ENCODE data around the gene KCNJ1. TPM values are rescaled to one million over a fixed set of nuclear protein-coding genes. Genes with fewer than 3 reads are reported as not detected.

The KCNJ1 gene
- total and polyA plus RNA-seq, 2 of the 8 experiments (the other 6 are each of a cell fraction or from before 2014, with no cell fraction given) = 0.17 to 0.23 TPM

- Histone ChIP-seq H4K20me1 (replicated peaks in 1 of 2; ENCODE audit: control insufficient read depth in 1 of 2, insufficient read depth in 2 of 2, low read length in 2 of 2) (no peaks in the 10 kb centered on the region), H3K23me2 (ENCODE audit: low read depth, low read length) (peaks cover 6% of the 10 kb centered on the region; the same call in 1 of the 2 replicates), H3K27me3 (replicated peaks in 1 of 4; ENCODE audit: control insufficient read depth in 3 of 4, extremely low read depth in 1 of 4, insufficient read depth in 3 of 4, low read length in 3 of 4) (peaks cover 0 to 9% (median 7%) of the 10 kb centered on the region in 4 experiments; a peak in 4 of 7 replicates), H3K18ac (ENCODE audit: extremely low read depth, low read length) (no peak overlapping the region), H3K23ac (ENCODE audit: insufficient read length) (no peak overlapping the region), H3K9me3 (ENCODE audit: insufficient read depth in 2 of 2, low read depth in 1 of 2, low read length in 1 of 2) (no peaks in the 10 kb centered on the region), H3K27ac (ENCODE audit: low read depth, low read length) (no peak overlapping the region), H4K8ac (ENCODE audit: extremely low read depth, insufficient read depth, low read length) (no peak overlapping the region), H4K91ac (replicated peaks; ENCODE audit: insufficient read length, low read length) (no peak overlapping the region), H3K79me1 (ENCODE audit: low read depth, low read length) (no peaks in the 10 kb centered on the region), H2BK120ac (replicated peaks; ENCODE audit: low read depth, low read length) (no peak overlapping the region), H3K14ac (ENCODE audit: insufficient read length) (no peak overlapping the region), H2BK20ac (ENCODE audit: low read length) (no peak overlapping the region), H3K79me2 (ENCODE audit: control insufficient read depth in 1 of 2, insufficient read depth in 2 of 2, low read length in 2 of 2) (no peaks in the 10 kb centered on the region), H2BK12ac (ENCODE audit: low read depth, low read length) (no peak overlapping the region), H2AK5ac (ENCODE audit: low read depth, low read length) (no peak overlapping the region), H3K36me3 (ENCODE audit: control insufficient read depth in 2 of 4, insufficient read depth in 4 of 4, low read length in 3 of 4) (no peaks in the 10 kb centered on the region), H2BK15ac (ENCODE audit: low read length) (peak overlapping the region; percentile 46; the same call in 1 of the 2 replicates), H3K4ac (replicated peaks; ENCODE audit: insufficient read length, low read depth, low read length) (no peak overlapping the region), H2BK5ac (ENCODE audit: low read depth, low read length) (no peak overlapping the region), H3K4me3 (ENCODE audit: extremely low read depth in 1 of 4, insufficient read depth in 2 of 4, low read depth in 3 of 4, low read length in 4 of 4) (peak overlapping the region in 1 of 4 experiments; percentile 18; a peak in 2 of 8 replicates), H2AFZ (ENCODE audit: low read length) (peak overlapping the region; percentile 38; the same call in 1 of the 2 replicates), H3K9ac (replicated peaks in 1 of 4; ENCODE audit: extremely low read depth in 1 of 4, low read depth in 3 of 4, low read length in 3 of 4) (no peak overlapping the region), H3K4me1 (replicated peaks in 1 of 4; ENCODE audit: control insufficient read depth in 3 of 4, insufficient read depth in 4 of 4, low read length in 3 of 4) (peaks cover 0 to 9% (median 6%) of the 10 kb centered on the region in 4 experiments; a peak in 4 of 7 replicates), H3K56ac (replicated peaks; ENCODE audit: insufficient read length, low read depth, low read length) (no peak overlapping the region), H4K5ac (ENCODE audit: insufficient read length, low read depth, low read length) (no peak overlapping the region), H3K4me2 (ENCODE audit: insufficient read depth in 1 of 2, low read depth in 2 of 2, low read length in 2 of 2) (peak overlapping the region in 1 of 2 experiments; percentile 31; a peak in 1 of 4 replicates)
- DNase-seq (ENCODE audit: low read depth in 1 of 2, low spot score in 2 of 2) (no peak), FAIRE-seq (no peak)
- POLR2A ChIA-PET (ENCODE audit: partially characterized antibody) = interaction anchor here (1.1 kb wide), 1 partner anchor 13 kb away, joined by 3 read pairs; no protein-coding TSS in a partner anchor
- TF ChIP-seq ATF3 (IDR thresholded peaks at IDR 0.05; ENCODE audit: insufficient read depth, low read depth, low read length) (no peak), HDAC2 (IDR thresholded peaks at IDR 0.05; ENCODE audit: borderline replicate concordance in 1 of 2, low read depth in 2 of 2, low read length in 2 of 2) (no peak)
- CTCF ChIA-PET (ENCODE audit: partially characterized antibody) = interaction anchor here (1.1 to 8.9 kb wide), 10 partner anchors 10 to 652 kb away, joined by 3 to 147 read pairs (median 6); no protein-coding TSS in a partner anchor
- WGBS, 2 experiments (ENCODE audit: extremely low coverage in 1 of 2, insufficient coverage in 1 of 2, insufficient read length in 1 of 2, insufficient replicate concordance in 2 of 2, low coverage in 1 of 2, low lambda C conversion rate in 2 of 2, missing lambda C conversion rate in 1 of 2) = 85% methylated on average over 16 of the region's 20 CpGs; no CpG with 5 or more reads in 1 of the 2 experiments
Observed at GRCh38 chr11:128825050-128825784, 41.9 kb downstream of the KCNJ1 start.

Data from H1 (cell line).